Activated naive CD8-positive, alpha-beta T cell treated with anti-CD3 and anti-CD28 coated beads, Interleukin-2, amount 50 U/mL, for 16 hours (primary cell): ENCODE data around the gene TRIM25.

Experiments
- DNase-seq: peaks from one replicate; pipeline ENCODE4 v3.0.0-alpha.2; 2020; ENCODE audit warnings: low read depth, low spot score

Gene TRIM25

DNA sequence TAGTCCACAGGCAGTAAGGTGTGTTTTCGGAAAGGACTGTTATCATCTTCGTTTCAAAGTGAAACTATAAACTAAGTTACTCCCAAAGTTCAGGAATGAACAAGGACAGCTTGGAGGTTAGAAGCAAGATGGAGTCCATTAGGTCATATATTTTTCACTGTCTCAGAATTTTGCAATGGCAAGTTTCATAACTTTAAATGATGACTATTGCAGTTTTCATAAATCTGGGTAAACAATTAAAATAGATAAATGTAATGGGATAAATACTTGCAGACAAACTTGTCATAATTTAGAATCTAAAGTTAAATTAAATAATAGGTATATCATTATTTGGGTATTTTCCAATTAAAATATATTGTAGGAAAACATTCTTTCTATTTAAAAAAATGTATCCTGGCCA lies 14.7 kb upstream of the TRIM25 start:
- no peak for DNase-seq

DNA sequence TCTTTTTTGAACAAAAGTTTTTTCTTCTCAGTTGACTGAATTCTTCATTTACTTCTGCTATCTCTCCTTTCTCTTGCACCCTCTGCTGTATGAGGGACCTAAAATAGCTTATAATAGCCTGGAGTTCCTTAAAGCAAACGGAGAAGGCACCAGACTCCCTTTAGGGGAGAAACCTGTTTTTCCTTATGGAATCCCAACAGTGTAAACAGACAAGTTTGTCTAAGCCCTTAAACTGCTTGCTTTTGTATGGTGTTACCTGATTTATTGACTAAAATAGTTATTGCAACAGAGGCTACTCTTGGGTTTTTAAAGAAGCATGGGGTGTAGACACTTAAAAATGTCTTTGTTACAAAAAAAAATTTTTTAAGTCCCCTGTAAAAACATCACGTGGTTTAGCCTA lies 12.9 kb upstream of the TRIM25 start:
- no peak for DNase-seq

DNA sequence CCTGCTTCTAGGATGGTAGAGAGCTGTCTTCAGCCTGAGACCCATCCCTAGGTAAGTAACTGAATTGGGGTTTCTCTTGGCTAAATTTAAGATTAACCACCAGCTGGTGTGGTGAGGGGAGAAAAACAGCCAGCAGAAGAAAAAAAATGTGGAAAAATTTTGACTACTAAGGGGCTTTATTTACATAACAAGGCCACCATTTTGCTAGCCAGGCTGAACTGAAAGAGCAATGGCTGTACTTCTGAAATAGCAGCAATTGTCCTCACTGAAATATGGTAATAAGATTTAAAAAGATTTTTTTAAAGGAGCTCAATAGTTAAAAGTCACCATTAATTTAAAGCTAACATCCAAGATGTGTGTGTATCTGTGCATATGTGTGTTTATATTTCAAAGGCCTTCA lies 12.4 kb upstream of the TRIM25 start:
- DNase-seq = no peak

DNA sequence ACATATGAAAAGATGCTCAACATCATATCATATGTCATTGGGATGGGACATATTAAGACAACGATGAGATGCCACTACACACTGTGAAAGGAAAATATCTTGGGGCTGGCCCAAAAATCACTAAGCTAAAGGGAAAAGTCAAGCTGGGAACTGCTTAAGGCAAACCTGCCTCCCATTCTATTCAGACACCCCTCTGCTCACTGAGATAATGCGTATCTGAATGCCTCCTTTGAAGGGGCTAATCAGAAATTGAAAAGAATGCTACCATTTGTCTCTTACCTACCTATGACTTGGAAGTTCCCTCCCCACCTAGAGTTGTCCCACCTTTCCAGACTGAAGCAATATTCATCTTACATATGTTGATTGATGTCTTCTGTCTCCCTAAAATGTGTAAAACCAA lies 11.2 kb upstream of the TRIM25 start:
- DNase-seq = no peak

DNA sequence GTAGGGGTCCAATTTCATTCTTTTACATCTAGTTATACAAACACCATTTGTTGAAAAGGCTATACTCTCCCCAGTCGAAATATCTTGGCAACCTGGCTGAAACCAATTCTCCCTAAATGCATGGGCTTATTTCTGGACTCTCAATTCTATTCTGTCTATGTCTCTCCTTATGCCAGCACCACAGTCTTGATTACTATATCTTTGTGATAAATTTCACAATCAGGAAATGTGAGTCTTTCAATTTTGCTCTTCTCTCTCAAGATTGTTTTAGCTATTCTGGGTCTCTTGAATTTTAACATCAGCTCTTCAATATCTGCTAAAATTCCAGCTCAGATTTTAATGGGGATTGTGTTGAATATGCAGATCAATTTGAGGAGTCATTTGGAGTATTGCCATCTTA lies 5.9 kb upstream of the TRIM25 start:
- no peak for DNase-seq

DNA sequence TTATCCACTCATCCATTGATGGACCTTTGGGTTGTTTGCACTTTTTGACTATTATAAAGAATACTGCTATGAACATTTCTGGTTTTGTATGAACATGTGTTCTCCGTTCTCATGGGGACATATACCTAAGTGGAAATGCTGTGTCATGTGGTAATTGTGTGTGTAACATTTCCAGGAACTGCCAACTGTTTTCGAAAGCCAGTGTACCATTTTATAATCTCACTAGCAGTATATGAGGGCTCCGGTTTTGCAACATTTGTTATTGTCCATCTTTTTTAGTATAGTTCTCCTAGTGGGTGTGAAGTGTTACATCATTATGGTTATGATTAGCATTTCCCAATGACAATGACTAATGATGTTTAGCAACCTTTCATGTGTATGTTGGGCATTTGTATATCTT lies 5.1 kb upstream of the TRIM25 start:
- no peak for DNase-seq

DNA sequence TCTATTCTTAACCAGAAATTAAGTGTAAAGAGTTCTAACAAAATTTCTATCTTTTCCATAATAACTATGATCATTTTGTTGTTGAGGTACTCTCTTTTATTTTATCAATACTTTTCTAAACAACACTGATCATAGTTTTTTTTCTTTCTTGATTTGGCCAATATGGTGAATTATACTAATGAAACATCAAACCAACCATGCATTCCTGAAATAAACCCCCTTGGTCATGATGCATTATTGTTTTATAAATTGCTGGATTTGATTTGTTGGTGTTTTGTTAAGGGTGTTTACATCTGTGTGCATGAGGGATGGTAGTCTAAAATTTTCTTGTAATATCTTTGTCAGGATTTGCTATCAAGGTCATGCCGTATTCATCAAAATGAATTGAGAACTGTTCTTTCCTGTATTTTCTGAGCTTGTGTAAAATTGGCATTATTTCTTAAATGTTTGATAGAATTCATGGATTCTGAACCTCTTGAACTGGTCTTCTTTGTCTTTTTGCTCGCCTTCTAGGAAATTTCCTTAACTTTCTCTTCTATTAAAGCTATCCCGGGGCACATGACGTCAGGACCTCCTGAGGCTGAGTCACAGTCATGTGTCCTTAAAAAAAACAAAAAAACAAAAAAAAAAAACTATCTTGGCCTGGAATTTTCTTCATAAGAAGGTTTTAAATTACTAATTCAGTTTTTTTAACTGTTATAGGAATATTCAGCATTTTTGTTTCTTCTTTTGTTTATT lies 3.9 kb upstream of the TRIM25 start:
- DNase-seq = no peak

DNA sequence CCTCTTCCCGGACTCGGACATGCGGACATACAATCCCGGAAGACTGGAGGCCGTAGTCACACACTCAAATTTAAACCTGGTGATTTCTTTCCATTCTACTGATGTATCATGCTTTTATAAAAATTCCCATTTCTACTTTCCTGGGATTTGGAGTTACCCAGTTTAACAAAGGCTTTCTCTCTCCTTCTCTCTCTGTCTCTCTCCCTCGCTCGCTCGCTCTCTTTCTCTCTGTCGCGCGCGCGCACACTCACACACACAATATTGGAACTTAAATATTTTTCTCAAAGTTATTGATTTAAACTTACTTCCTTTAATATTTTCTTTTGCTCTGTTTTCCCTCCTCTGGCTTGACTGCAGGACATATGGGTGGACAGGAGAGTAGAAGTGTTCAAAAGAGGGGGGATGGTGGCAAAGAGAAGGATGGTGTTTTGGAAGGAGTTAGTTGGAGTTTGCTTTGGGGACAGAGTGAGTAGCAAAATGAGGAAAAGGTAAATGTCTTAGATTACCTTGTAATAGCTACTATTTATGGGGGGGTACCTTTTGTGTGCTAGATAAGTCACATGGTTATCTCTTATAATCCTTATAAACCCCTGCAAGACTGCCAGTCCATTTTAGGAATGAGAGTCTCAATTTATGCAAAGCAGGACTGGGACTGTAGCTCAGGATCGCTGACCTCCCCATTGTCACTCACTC lies 878 bp upstream of the TRIM25 start:
- no peak for DNase-seq

DNA sequence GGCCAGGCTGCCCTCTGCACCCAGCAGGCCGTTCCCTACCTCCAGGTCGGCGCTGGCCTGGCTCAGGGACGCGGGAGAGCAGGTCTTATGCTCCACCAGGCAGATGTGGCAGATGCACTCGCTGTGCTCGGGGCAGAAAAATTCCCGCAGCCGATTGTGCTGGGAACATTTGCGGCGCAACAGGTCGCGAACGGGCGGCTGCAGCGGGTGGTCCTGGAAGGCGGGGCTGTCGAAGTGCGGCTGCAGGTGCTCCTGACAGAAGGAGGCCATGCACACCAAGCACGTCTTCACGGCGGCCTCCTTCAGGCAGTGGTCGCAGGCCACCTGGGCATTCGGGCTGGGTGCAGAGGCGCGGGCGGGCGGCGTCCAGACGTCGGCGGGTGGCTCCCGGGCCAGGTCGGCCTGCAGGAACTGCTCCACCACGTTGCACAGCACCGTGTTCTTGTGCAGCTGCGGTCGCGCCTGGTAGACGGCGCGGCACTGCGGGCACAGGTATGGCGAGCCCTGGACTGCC lies 439 bp downstream of the TRIM25 start:
- no peak for DNase-seq

DNA sequence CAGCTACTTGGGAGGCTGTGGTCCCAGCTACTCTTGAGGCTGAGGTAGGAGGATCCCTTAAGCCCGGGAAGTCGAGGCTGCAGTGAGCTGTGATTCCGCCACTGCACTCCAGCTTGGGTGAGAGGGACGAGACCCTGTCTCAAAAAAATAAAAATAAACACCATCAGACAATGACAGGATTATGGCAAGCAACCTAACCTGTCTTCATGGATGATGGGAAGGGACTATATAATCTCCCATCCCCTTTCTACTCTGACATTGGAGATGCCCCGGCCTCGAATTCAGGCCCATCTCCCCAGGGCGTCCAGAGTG lies 893 bp downstream of the TRIM25 start:
- DNase-seq = no peak

DNA sequence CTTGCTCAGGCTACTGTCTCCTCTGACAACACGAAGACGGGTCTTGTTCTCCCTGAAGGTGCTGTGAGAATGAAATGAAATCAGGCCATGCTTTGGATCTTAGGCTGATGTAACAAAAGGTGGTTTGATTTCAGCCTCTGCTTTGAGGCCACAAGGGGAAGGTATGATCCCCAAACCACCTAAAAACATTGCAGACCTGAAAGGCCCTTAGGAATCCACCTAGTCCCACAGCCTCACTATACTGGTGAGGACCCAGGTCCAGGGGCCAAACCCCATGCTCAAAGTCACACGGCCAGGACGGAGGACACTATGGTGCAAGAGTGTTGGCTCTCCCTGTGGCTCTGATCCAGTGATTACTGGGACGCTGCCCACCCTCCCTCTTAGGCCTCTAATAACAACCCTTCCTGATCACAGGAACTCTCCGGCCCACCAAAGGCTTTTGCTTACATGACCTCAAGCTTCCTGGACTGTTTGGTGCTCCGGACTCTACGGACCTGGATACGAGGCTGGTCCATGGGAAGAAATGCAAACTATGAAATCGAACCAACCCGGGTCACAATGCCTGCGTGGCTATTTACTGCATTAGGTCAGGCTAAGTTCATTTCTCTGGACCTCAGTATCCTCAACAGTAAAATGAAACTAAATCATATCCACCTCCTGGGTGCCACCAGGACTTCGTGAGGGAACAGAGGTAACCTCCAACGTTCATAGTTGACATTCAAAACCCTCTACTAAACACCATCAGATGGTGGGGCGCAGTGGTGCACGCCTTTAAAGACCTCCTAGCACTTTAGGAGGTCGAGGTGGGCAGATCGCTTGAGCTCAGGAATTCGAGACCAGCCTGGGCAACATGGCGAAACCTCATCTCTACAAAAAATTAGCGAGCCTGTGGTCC lies 1.5 kb downstream of the TRIM25 start:
- no peak for DNase-seq

DNA sequence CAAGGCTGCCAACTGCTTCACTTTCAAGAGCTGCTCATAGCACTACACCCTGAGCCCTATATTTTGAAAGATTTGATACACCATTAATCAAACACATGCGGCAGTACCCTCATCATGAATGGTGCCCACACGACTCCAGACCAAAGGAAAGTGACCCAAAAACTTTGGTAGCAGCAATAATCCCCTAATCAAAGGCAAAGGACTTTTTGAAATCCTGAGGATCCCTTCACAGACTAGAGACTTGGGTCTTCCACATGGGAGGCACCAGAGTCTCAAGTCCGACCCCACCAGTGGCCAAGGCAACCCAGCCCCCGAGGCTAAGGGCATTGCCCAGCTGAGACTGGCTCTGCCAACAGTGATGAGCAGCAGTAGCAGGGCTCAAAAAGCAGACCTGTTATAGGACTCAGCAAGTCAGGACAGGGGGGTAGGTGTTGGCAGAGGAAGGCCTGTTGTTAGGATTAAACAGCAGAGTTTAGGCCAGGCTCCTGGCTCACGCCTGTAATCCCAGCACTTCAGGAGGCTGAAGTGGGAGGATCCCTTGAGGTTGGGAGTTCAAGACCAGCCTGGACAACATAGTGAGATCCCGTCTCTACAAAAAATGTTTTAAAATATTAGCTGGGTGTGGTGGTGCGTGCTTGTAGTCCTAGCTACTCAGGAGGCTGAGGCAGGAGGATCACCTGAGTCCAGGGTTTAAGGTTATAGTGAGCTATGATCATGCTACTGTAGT lies 3.2 kb downstream of the TRIM25 start:
- no peak for DNase-seq

DNA sequence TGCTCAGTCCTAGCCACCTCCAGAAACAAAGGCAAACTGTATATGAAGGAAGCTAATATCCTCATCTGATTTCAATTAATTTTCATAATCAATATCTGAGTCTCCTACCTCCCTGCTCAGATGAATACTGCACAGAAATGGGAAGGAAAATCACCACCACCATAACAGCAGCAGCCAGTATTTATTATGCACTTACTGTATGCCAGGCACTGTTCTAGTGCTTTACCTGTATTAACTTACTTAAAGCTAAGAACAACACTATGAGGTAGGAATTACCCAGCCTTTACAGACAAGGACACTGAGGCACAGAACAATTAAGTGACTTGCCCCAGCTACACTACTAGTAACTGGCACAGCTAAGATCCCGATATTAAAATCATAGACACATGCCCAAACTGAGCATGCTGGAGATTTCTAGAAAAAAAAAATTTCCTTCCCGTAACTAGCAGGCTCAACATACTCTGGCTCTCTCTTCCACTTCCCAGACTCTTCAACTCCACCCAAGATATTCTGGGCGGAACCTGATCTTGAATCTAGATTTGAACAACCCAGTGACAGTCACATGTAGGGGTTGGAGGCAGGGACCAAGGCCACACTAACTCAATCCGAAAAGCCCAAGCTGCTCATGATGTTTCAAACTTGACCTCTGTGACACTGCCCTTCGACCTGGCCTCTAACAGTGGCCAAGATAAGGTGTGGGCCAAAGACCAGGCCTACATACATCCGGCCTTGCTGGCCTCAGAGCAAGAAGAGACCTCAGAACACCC lies 3.9 kb downstream of the TRIM25 start:
- no peak for DNase-seq

DNA sequence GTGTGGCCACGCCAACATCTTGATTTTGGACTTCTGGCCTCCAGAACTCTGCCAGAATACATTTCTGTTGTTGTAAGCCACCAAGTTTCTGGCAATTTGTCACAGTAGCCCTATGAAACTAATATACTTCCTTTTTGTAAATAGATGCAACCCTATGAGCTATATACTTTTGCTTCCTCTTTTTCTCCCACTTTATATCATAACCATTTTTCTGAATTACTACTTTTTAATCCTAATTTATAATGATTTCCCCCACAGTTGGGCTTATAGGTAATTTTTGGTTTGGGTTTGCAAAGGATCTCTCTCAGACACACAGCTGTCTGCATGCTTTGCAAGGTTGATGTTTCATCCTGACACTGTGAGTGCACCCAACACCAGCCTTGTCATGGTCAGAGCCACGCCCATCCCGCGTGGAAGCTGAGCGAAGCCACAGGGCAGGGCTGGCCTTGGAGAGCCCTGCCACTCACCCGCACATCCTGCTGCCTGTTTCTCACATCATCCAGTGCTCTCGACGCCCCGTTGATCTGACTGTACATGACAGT lies 5.8 kb downstream of the TRIM25 start:
- DNase-seq = no peak

DNA sequence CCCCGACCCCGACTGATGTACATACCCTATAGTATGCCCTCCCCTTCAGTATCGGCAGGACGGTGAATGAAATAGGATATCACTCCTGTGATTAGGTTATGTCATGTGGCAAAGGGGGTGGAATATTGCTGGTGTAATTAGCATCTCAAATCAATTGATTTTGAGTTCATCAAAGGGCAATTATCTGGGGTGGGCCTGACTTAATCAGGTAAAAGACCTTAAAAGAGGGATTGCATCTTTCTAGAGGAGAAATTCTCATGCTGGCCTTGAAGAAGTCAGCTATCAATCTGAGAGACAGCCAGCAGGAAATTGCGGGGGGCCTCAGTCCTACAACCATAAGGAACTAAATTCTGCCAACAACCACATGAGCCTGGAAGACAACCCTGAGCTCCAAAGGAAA lies 10.3 kb downstream of the TRIM25 start:
- no peak for DNase-seq

DNA sequence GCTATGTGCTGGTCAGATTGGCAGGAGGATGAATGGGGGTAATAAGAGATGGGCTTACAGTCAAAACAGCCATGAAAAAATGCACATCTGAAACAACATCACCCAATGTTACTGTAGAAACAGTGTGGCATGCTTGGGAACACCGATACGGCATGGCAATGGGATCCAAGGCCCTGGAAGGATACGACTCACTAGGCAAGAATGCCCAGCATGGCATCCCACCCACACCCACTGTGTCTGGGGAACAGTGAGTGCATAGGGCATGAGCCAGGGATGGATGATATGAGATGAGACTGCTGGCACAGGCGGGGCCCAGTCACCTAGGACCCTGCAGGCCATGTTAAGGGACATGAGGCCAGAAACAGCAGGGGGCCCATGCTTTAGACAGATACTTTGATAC lies 11.5 kb downstream of the TRIM25 start:
- DNase-seq = no peak

DNA sequence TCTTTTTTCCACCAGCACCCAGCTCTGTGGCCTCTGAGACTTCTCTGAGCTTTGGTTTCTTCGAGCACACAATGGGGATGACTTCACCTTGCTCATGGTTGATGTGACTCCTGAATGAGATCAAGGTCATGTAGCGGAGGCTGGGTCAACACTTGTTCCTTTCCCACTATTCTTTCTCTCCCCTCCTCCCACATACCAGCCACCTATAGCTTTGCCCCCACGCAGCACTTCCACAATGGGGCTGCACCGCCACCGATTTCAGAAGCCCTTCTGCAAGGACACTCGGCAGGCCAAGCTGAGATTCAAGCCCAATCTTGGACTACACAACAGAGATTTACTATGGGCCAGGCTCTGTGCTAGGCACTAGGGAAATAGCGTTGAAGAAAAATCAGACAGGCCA lies 14.4 kb downstream of the TRIM25 start:
- DNase-seq = no peak

DNA sequence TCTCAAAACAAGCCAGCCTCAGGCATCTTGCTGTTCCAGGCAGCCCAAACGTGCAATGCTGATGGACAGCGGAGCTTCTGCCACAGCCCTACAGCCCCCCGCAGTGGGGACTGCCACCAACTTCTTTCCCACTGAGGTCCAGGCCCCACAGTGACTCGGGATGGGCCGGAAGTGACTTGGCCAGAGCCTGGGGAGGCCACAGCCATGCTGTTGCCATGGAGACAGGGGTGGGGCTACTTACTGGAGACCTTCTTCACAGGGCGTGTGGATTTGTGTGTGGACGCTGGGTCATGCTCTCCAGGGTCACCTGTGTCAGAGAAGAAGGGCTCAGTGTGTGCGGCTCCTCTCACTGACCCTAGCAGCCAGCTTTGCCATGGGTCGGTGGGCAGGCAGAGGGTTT lies 15.0 kb downstream of the TRIM25 start:
- DNase-seq = no peak

DNA sequence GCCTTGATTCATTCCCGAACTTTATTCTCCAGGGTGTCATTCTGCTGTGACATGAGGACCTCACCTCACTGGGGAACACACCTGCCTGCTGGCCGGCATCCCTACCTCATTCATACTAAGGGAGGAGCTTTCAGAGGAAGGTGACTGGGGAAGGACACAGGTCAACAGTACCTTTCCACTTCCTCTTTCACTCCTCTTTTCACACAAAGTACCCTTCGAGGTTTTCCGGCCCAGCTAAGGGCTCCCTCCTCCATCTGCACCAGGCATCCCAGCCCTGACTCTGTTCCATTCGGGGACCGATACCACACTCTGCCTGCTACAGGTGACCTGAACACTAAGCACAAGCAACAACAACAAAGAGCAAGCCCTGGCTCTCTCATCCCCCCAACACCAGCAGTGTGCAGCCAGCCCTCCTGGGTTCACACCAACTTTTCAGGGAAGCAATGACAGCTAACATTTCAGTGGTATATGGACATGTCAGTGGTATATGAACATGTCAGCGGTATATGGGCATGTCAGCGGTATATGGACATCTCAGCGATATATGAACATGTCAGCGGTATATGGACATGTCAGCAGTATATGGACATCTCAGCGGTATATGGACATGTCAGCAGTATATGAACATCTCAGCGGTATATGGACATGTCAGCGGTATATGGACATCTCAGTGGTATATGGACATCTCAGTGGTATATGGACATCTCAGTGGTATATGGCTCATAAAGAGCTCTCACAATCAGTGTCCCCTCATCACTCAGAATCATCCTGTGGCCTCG lies 16.0 kb downstream of the TRIM25 start:
- DNase-seq = no peak

DNA sequence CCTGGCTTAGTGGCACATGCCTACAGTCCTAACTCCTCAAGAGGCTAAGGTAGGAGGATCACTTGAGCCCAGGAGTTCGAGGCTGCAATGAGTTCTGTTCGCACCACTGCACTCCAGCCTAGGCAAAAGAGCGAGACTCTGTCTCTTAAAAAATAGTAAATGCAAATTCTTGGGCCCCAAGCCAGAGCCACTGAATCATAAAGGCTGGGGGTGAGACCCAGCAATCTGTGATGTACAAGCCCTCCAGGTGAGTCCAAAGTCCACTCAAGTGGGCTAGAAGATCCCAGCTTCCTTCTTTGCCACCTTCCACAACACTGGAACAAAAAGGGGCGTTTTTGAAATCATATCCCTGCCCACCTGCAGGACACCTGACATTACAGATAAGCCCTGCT lies 16.9 kb downstream of the TRIM25 start:
- no peak for DNase-seq
